GM10847 (cell line): ENCODE measurements around the gene TNS2.

Experiments
- POLR2A ChIP-seq: IDR thresholded peaks from 2 replicates; pipeline ENCODE4 v1.6.1; 2011; ENCODE audit not compliant: insufficient read length; ENCODE audit errors: extremely low read depth

The TNS2 gene

GRCh38 chr12:53090554-53090953, 40.7 kb downstream of the TNS2 start:
- no peak for TF ChIP-seq POLR2A

GRCh38 chr12:53091756-53092155, 41.9 kb downstream of the TNS2 start:
- TF ChIP-seq POLR2A: no peak

DNA sequence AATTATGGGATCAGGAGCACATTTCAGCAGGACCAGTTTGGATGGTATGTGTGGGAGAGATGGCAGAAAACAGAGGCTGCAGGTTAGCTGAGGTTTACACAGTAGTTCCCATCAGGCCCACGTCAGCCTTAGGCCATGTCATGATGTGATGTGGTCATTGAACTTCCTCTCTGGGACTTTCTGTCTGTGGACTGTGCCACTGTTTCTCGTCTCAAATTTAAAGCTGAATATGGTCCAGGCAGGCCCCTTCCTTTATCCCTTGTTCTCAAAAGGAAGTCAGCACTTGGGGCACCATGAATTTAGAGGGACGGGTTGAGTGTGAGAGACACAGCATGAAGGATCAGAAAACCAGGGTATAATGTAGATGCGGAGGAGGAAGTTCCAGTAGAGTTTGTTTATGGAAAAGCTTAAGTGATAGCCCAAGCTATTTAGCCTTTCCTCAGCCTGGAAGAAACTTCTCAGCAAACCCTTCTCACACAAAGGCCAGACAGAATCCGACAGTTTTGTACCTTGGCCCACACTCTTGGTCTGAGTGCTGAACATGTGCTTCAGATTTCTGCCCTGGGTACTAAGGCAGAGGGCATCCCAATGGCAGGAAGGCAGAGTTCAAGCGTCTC, 44.0 kb downstream of the TNS2 start:
- no peak for TF ChIP-seq POLR2A

DNA sequence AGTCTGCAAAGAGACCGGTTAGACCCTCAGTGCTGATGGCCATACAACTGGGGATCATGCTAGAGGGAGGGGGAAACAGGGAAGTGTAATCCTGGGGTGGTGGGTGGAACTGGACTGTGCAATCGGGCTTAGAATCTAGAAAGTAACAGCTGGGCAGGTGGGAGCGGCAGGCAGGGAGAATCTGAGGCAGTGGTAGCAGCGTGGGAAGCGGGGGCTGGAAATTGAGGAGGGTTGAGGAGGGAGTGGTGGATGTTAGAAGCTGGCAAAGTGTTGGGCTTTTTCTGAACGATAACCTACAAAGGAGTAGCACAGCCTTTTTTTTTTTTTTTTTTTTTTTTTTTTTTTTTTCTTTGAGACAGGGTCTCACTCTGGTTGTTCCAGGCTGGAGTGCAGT, 44.5 kb downstream of the TNS2 start:
- TF ChIP-seq POLR2A: no peak

- no peak for TF ChIP-seq POLR2A
Measured at GRCh38 chr12:53096089-53096741, 46.4 kb downstream of the TNS2 start.

- TF ChIP-seq POLR2A: no peak
Measured at GRCh38 chr12:53096759-53097158, 46.9 kb downstream of the TNS2 start.

- no peak for TF ChIP-seq POLR2A
Measured at GRCh38 chr12:53097207-53097563, 47.3 kb downstream of the TNS2 start.

DNA sequence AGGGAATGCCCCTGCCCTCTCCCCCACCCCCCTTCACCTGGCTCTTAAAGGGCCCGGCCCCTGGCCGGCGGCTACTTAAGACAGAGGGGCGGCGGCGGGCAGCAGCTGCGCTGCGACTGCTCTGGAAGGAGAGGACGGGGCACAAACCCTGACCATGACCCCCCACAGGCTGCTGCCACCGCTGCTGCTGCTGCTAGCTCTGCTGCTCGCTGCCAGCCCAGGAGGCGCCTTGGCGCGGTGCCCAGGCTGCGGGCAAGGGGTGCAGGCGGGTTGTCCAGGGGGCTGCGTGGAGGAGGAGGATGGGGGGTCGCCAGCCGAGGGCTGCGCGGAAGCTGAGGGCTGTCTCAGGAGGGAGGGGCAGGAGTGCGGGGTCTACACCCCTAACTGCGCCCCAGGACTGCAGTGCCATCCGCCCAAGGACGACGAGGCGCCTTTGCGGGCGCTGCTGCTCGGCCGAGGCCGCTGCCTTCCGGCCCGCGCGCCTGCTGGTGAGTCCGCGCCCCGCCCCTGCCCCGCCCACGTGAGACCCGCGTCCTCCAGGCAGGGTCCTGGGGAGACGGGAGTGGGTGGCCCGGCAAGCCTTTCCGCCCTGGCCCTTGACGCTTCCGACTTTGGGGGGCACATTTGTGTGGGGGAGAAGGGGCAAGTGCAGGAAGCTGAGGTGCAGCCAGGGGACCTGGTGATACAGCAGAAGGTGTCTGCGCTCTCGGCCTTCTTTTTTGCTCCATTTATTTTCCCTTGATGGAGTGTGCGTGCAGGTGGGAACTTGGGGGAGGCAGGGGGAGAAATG, 47.9 kb downstream of the TNS2 start, which contains the start of gene IGFBP6:
TSS of gene IGFBP6 (plus strand) at position 104 of the 790 bp plus-strand sequence. CDS start at position 155, 51 bp downstream.
- TF ChIP-seq POLR2A: no peak

DNA sequence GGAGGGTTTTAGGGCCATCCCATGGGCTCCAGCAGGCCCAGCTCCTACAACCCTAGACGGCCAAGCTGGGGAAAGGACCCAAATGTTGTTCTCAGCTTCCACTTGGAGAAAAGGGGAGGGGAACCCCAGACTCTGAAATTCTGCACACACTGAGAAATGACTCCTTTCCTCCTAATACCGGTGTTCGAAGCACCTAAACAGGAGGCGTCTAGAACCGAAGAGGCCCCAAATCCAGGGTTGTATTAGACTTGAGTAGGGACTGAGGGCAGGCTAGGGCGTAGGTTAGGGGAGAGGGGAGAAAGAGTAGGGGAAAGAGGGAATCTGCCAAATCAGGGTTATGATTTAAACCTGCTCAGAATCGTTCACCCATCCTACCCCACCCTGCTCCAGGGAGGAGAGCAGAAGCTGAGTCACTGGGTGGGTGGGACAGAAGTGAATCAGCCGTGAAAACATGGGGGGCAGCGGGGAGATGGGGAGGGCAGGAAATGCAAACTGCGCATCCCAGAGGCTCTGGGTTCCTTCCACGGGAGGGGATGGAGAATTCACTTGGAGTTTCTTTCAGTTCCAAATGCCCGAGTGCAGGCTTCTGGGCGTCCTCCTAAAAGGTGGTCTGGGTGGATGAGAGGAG, 48.6 kb downstream of the TNS2 start:
- no peak for TF ChIP-seq POLR2A

DNA sequence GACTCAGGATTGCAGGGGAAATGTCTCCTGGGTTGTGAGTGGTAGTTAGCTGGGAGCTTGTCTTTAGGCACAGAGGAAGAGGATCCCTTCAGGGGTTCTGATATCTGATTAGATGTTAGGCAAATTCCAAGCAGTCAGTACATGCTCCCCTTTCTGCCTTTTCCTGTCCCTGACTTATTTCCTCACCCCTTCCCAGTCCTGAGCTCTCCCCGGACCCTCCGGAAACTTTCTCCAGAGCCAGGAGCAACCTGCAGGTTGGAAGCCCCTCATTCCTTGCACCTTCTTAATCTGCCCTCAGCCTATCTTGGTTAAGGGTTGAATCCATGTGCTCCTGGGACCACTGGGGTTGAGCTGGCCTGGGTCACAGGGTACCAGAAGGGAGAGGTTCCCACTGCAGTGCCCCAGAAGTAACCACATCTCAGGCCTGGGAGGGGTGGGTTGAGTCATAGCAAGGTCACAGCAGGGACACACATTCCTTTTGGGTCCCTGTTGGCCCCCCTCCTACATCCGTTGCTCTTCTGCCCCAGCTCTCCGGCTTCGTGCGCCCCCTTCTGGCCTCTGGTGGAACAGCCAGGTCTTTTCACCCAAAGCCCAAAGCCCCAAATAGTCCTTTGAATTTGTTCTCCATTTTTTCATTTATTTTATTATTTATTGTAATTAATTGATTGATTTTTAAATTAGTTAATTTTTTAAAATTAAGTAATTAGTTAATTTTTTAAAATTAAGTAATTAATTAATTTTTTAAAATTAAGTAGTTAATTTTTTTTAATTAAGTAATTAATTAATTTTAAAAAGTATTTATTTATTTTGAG, 49.4 kb downstream of the TNS2 start:
- no peak for TF ChIP-seq POLR2A

DNA sequence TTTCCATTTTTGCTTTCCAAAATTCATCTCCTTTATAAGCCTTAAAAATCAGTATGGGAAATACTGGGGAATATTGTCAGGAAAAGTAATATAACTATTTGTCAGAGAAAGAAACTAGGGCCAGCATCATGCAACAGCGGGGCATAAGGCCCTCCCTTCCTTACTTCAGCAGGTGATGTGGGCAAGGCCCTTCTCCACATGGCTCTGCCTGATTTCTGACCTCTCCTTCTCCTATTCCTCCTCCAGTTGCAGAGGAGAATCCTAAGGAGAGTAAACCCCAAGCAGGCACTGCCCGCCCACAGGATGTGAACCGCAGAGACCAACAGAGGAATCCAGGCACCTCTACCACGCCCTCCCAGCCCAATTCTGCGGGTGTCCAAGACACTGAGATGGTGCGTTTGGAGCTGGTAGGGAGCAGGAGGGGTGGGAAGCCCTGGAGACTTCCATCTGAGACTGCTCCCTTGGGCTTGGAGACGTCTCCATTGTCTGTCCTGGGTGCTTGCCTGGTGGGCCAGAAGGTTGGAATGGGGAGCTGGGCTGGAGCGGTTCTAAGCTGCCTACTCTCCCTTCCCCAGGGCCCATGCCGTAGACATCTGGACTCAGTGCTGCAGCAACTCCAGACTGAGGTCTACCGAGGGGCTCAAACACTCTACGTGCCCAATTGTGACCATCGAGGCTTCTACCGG, 50.7 kb downstream of the TNS2 start:
- TF ChIP-seq POLR2A: no peak

GRCh38 chr12:53101266-53101665, 51.4 kb downstream of the TNS2 start:
- TF ChIP-seq POLR2A: no peak

DNA sequence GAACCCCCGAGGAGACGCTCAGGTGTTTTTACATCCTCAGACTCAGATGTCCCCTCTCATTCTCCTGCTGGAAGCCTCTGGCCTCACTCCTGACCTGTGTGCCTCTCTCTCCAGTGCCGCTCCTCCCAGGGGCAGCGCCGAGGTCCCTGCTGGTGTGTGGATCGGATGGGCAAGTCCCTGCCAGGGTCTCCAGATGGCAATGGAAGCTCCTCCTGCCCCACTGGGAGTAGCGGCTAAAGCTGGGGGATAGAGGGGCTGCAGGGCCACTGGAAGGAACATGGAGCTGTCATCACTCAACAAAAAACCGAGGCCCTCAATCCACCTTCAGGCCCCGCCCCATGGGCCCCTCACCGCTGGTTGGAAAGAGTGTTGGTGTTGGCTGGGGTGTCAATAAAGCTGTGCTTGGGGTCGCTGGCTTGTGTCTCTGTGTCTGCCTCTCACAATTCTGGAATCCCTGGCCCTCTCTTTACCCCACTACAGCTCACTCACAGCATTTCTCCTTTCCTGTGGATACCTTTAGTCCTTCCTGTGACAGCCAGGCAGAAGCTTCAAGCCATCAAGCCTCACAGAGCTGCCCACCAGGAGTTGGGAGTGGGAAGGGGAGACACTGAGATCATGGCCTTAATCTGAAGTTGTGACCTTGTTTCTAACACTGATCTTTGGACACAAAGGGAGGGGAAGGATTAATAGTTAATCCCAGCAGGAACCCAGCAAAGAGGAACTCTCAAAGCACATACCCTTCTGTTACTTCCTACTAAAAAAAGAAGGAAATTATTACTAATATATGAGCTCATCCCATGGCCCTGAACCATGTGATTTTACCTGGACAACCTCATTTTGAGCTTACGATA, 52.3 kb downstream of the TNS2 start:
- TF ChIP-seq POLR2A: no peak
